ENCODE results near the gene BTBD2. TPM values are rescaled to one million over a fixed set of nuclear protein-coding genes. Genes with fewer than 3 reads are reported as not detected.

BTBD2 gene
- 56.2 and 59.7 TPM in 2 replicates for total RNA-seq

DNA sequence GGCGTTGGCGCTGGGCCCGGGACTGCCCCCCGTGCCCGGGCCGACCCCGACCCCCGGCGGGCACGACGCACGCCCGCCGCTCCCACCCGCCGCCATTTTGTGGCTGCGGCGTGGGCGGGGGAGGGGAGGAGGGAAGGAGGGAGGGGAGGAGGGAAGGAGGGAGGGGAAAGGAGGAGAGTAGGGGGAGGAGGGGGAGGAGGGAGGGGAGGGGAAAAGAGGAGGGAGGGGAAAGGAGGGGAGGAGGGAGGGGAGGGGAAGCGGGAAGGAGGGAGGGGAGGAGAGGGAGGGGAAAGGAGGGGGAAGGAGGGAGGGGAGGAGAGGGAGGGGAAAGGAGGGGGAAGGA lies at the start of gene BTBD2:
Gene BTBD2 (minus strand): TSS at position 107 of the 343 bp plus-strand sequence. CDS start 11 bp downstream, at position 96.
- TF ChIP-seq, protein P1, sequence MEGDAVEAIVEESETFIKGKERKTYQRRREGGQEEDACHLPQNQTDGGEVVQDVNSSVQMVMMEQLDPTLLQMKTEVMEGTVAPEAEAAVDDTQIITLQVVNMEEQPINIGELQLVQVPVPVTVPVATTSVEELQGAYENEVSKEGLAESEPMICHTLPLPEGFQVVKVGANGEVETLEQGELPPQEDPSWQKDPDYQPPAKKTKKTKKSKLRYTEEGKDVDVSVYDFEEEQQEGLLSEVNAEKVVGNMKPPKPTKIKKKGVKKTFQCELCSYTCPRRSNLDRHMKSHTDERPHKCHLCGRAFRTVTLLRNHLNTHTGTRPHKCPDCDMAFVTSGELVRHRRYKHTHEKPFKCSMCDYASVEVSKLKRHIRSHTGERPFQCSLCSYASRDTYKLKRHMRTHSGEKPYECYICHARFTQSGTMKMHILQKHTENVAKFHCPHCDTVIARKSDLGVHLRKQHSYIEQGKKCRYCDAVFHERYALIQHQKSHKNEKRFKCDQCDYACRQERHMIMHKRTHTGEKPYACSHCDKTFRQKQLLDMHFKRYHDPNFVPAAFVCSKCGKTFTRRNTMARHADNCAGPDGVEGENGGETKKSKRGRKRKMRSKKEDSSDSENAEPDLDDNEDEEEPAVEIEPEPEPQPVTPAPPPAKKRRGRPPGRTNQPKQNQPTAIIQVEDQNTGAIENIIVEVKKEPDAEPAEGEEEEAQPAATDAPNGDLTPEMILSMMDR (conservative IDR thresholded peaks at IDR 0.05; ENCODE audit: low read depth, low read length): no peak
- H3K4me3 ChIP-seq (ENCODE audit: low read depth, low read length): peak within 1 kb of the TSS; percentile 69
- DNase-seq (ENCODE audit: low read depth): no peak

DNA sequence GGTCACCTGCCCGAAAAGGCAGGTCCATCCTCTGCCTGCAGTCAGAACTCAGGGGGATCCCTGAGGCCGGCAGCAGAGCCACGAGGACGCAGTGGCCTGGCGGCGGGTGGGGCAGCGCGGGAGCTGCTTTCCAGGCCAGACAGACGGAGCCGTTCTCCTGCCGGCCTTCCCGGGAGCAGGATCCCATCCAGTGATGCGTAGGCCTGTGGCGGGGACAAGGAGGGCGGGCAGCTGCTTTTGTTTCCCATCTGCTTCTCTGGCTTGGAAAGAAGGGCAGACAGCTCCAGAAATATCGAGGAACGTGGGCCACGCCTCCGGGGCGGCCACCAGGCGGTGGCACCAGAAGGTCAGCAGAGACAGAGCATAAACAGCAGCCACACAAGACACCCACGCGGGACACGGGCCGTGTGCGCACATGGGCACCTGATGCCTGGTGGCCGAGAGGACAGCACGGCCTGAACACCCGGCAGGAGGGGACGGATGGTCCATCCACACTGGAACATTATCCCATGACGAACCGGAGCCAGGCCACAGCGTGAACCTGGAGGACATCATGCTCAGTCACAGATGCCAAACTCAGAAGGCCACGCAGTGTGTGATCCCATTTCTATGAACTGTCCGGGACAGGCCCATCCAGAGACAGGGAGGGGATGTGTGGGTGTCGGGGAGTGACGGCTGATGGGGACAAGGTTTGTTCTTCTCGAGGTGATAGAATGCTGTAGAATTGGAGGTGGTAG lies 49.4 kb upstream of the BTBD2 start:
- TF ChIP-seq, protein P1 (conservative IDR thresholded peaks at IDR 0.05; ENCODE audit: low read depth, low read length): no peak
- DNase-seq (ENCODE audit: low read depth): no peak
- H3K4me3 ChIP-seq (ENCODE audit: low read depth, low read length): no peak overlapping the region

DNA sequence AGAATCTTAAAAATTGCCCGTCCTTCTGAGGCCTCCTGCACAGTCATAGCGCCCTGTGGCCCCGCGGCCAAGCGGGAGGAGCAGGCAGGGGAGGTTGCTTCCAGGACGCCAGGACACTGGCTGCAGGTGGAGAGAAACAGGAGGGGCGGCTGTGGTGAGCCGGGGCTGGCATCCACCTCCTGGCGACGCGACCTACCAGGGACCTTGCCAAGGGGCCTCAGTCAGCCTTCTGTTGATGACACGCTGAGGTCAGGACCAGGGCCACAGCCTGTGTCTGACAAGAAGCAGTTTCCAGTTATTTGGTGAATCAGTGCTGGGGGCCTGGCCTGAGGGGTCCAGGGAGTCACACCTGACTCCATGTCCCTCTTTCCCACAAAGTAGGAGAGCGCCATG lies 48.9 kb upstream of the BTBD2 start:
- TF ChIP-seq, protein P1 (conservative IDR thresholded peaks at IDR 0.05; ENCODE audit: low read depth, low read length): no peak
- DNase-seq (ENCODE audit: low read depth): no peak
- H3K4me3 ChIP-seq (ENCODE audit: low read depth, low read length): no peak overlapping the region

DNA sequence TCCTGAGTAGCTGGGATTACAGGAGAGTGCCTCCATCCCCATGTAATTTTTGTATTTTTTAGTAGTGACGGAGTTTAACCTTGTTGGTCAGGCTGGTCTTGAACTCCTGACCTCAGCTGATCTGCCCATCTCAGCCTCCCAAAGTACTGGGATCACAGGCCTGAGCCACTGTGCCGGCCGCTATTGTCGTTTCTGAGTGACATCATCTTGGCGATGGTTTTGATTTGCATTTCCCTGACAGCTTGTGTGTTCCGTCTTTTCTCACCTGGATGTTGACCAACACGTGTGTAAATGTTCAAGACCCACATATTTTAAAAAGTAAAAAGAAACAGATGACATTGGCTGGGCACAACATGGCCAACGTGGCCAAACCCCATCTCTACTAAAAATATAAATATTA lies 48.3 kb upstream of the BTBD2 start:
- TF ChIP-seq, protein P1 (conservative IDR thresholded peaks at IDR 0.05; ENCODE audit: low read depth, low read length): no peak
- H3K4me3 ChIP-seq (ENCODE audit: low read depth, low read length): no peak overlapping the region
- DNase-seq (ENCODE audit: low read depth): no peak

DNA sequence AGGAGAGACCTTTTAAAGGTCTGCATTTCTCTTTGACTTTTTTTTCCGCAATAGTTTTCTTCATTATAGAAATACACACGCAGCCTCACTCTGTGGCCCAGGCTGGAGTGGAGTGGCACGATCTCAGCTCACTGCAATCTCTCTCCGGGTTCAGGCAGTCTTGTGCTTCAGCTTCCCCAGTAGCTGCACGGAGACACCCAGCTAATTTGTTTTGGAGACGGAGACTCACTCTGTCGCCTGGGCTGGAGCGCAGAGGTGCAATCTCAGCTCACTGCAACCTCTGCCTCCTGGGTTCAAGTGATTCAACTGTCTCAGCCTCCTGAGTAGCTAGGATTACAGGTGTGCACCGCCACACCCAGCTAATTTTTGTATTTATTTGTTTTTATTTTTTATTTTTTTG lies 47.3 kb upstream of the BTBD2 start:
- TF ChIP-seq, protein P1 (conservative IDR thresholded peaks at IDR 0.05; ENCODE audit: low read depth, low read length): no peak
- no peak overlapping the region for H3K4me3 ChIP-seq (ENCODE audit: low read depth, low read length)
- no peak for DNase-seq (ENCODE audit: low read depth)

DNA sequence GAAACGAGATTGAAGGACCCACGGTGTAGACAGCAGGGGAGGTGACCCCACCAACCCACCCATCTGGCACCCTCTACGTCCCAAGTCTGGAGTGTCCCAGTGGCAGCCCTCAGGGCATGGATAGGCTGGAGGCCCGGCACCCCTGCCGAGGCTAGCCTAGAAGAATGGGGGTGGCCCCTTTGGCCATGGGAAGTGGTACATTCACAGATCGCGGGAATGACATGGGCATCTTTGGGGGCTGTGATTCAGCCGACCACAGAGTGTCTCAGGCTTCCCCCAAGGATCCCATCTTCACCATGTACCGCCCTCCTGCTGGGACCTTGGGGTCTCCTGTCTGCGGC lies 46.8 kb upstream of the BTBD2 start:
- DNase-seq (ENCODE audit: low read depth): no peak
- H3K4me3 ChIP-seq (ENCODE audit: low read depth, low read length): peak overlapping the region; percentile 62
- TF ChIP-seq, protein P1 (conservative IDR thresholded peaks at IDR 0.05; ENCODE audit: low read depth, low read length): no peak

Measured in epithelial cell of proximal tubule (primary cell).